Small intestine (tissue), 7 donors: ENCODE measurements around the gene LDLRAD2. TPM values are rescaled to one million over a fixed set of nuclear protein-coding genes. Genes with fewer than 3 reads are reported as not detected.
"Not testable (repeated sequence)": the region's sequence is repeated elsewhere in the genome, so short reads cannot be mapped to it uniquely, and the experiment has no call there.

Source experiments
- DNase-seq, 2 donors: peaks; one replicate each; pipeline versions ENCODE4 v3.0.0 to v3.0.0-alpha.2; 2013
- FAIRE-seq: peaks from 2 replicates; lab custom pipeline; 2012; peaks lifted over from hg19 to GRCh38; lab: Jason Lieb, UNC
- H3K27ac ChIP-seq, 3 donors: one replicate each; pipeline ENCODE4 v1.5.1; 2013; ENCODE audit warnings: low read length in 2 of 3, mild to moderate bottlenecking in 2 of 3, control low read depth in 1 of 3, inconsistent platforms in 1 of 3, low read depth in 1 of 3, moderate library complexity in 1 of 3
- H3K27me3 ChIP-seq, 3 donors: one replicate each; pipeline ENCODE4 v1.6.1; 2013; ENCODE audit warnings: low read length in 3 of 3, inconsistent platforms in 1 of 3; ENCODE audit not compliant: control insufficient read depth in 3 of 3, insufficient read depth in 3 of 3
- H3K36me3 ChIP-seq, 3 donors: one replicate each; pipeline ENCODE4 v1.6.1; 2013; ENCODE audit warnings: low read length in 3 of 3, inconsistent platforms in 1 of 3, low read depth in 1 of 3, mild to moderate bottlenecking in 1 of 3, moderate library complexity in 1 of 3; ENCODE audit not compliant: control insufficient read depth in 3 of 3, insufficient read depth in 2 of 3
- H3K4me1 ChIP-seq, 3 donors: one replicate each; pipeline ENCODE4 v1.6.1; 2013; ENCODE audit warnings: low read length in 2 of 3, inconsistent platforms in 1 of 3, low read depth in 1 of 3, mild to moderate bottlenecking in 1 of 3, moderate library complexity in 1 of 3; ENCODE audit not compliant: control insufficient read depth in 3 of 3, insufficient read depth in 2 of 3
- H3K4me3 ChIP-seq, 3 donors: one replicate each; pipeline ENCODE4 v1.5.1; 2013; ENCODE audit warnings: low read length in 3 of 3, control low read depth in 1 of 3, inconsistent platforms in 1 of 3, low read depth in 1 of 3, mild to moderate bottlenecking in 1 of 3, moderate library complexity in 1 of 3
- H3K9me3 ChIP-seq, 2 donors: one replicate each; pipeline ENCODE4 v1.6.1; 2013; ENCODE audit warnings: low read depth in 1 of 2, low read length in 1 of 2; ENCODE audit not compliant: control insufficient read depth in 2 of 2, insufficient read depth in 1 of 2
- WGBS, 3 donors: extraction: QIAGEN DNeasy Blood & Tissue Kit; methylation state at CpG; one replicate each; pipeline ENCODE4 v1.1.7; 2013; 5-methylcytosine and 5-hydroxymethylcytosine counted together
- polyA plus RNA-seq, 4 donors: library from polyadenylated mRNA; stranded (reverse) in 3 of 4; unstranded in 1 of 4; fragments of 200-250 nt in 3 of 4; fragments of 120-200 nt in 1 of 4; gene quantifications; one replicate each; pipeline versions ENCODE4 v1.2.1 to v1.2.3, GENCODE V29; 2013
- donor health status: healthy with polysubstance abuse.
- donor health status: control.
- donor health status: control.
- donor health status: Bipolar disorder and iron deficiency.
- donor health status: healthy.

LDLRAD2 gene
- polyA plus RNA-seq, 4 donors = 0.22 to 1.7 (median 0.83) TPM

- Histone ChIP-seq H3K36me3 (peaks cover 4 to 70% (median 10%) of the 10 kb centered on the region in 3 donors), H3K4me1 (peaks cover 0 to 2% (median 0%) of the 10 kb centered on the region in 3 donors), H3K4me3 (no peak overlapping the region), H3K27ac (no peak overlapping the region), H3K9me3 (no peaks in the 10 kb centered on the region), H3K27me3 (no peaks in the 10 kb centered on the region)
- DNase-seq = no peak
- FAIRE-seq = no peak
- WGBS, 3 donors = 77 to 82% (median 81%) methylated on average over 37 to 44 of the region's 44 CpGs
Observed at GRCh38 chr1:21823206-21823979, 11.3 kb downstream of the LDLRAD2 start.

- H3K9me3 ChIP-seq = no peaks in the 10 kb centered on the region
- no peak for FAIRE-seq
- H3K27ac ChIP-seq = no peak overlapping the region
- H3K27me3 ChIP-seq = no peaks in the 10 kb centered on the region
- H3K4me3 ChIP-seq = no peak overlapping the region
- H3K36me3 ChIP-seq = peaks cover 4 to 78% (median 14%) of the 10 kb centered on the region in 3 donors
- 85 to 94% (median 88%) methylated on average over 18 to 22 of the region's 22 CpGs for WGBS, 3 donors
- DNase-seq = no peak
- no peaks in the 10 kb centered on the region for H3K4me1 ChIP-seq
Observed at GRCh38 chr1:21823980-21824702, 12.1 kb downstream of the LDLRAD2 start.

- no peak for FAIRE-seq
- H3K9me3 ChIP-seq = no peaks in the 10 kb centered on the region
- WGBS, 3 donors = 94 to 98% (median 94%) methylated on average over 2 of the region's 2 CpGs
Observed at GRCh38 chr1:21824926-21825325, 12.9 kb downstream of the LDLRAD2 start.

GRCh38 chr1:21825393-21825792 is 13.3 kb downstream of the LDLRAD2 start:
- Histone ChIP-seq H3K4me3 (no peak overlapping the region), H3K9me3 (no peaks in the 10 kb centered on the region), H3K36me3 (peaks cover 4 to 90% (median 16%) of the 10 kb centered on the region in 3 donors), H3K4me1 (no peaks in the 10 kb centered on the region), H3K27ac (no peak overlapping the region), H3K27me3 (no peaks in the 10 kb centered on the region)
- WGBS, 3 donors = 89 to 92% (median 91%) methylated on average over 7 of the region's 7 CpGs
- DNase-seq = no peak
- no peak for FAIRE-seq

More at GRCh38 chr1:21824926-21825325, 12.9 kb downstream of the LDLRAD2 start:
- Histone ChIP-seq H3K4me1 (no peaks in the 10 kb centered on the region), H3K36me3 (peaks cover 4 to 86% (median 16%) of the 10 kb centered on the region in 3 donors), H3K27me3 (no peaks in the 10 kb centered on the region), H3K27ac (no peak overlapping the region), H3K4me3 (no peak overlapping the region)
- no peak for DNase-seq

- WGBS, 3 donors = 92 to 95% (median 95%) methylated on average over 10 of the region's 10 CpGs
- H3K9me3 ChIP-seq, H3K4me3 ChIP-seq, H3K4me1 ChIP-seq, H3K27me3 ChIP-seq, H3K27ac ChIP-seq, FAIRE-seq, DNase-seq: not testable (repeated sequence)
- H3K36me3 ChIP-seq = peaks cover 4 to 92% (median 16%) of the 10 kb centered on the region in 3 donors
Observed at GRCh38 chr1:21826694-21827093, 14.6 kb downstream of the LDLRAD2 start.

DNA sequence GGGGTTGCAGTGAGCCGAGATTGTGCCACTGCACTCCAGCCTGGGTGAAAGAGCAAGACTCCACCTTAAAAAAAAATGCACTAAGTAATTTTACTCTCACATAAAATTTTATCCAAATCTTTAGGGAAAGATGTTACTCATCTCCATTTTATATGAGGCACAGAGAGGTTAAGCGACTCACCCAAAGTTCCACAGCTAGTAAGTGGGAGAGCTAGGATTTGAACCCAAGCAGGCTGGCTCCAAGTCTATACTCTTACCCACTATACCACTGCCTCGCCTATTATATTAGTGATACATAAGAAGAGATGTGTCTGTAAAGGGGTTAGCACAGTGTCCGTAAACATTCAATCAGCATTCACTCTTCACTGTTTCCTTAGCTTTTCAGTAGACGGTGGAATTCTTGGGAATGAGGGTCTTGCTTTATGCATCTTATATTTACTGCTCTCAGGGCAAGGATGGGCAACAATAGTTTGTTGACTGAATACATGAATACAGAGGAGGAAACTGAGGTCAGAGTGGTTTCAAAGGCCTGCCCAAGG is 15.1 kb downstream of the LDLRAD2 start:
- Histone ChIP-seq H3K4me3 (no peak overlapping the region), H3K27me3 (no peaks in the 10 kb centered on the region), H3K36me3 (peaks cover 3 to 91% (median 16%) of the 10 kb centered on the region in 3 donors), H3K27ac (no peak overlapping the region), H3K9me3 (no peaks in the 10 kb centered on the region), H3K4me1 (no peaks in the 10 kb centered on the region)
- FAIRE-seq (no peak), DNase-seq (no peak)
- 92 to 96% (median 93%) methylated on average over 5 of the region's 5 CpGs for WGBS, 3 donors

DNA sequence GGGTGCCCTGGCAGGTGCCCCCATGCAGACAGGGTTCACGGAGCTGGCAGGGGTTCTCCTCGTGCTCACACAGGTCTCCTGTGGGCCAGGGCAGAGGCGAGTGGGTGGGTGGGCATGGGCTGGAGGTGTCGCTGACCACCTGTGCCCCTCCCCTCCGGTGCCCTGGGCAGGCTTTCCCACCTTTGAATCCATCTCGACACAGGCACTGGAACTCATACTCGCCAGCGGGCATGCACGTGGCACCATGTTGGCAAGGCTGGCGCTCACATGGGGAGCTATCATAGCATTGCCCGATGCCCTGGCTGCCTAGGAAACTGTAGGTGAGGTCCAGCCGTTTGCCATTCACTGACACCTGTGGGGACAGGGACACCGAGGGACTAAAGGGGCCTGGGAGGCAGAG is 16.0 kb downstream of the LDLRAD2 start:
- peaks cover 8 to 91% (median 15%) of the 10 kb centered on the region in 3 donors for H3K36me3 ChIP-seq
- WGBS, 3 donors = 85 to 93% (median 92%) methylated on average over 11 to 13 of the region's 13 CpGs
- H3K4me3 ChIP-seq = no peak overlapping the region
- DNase-seq (no peak), FAIRE-seq (no peak)
- H3K9me3 ChIP-seq = no peaks in the 10 kb centered on the region
- H3K27ac ChIP-seq = no peak overlapping the region
- no peaks in the 10 kb centered on the region for H3K27me3 ChIP-seq
- no peaks in the 10 kb centered on the region for H3K4me1 ChIP-seq

GRCh38 chr1:21828506-21829210 is 16.6 kb downstream of the LDLRAD2 start:
- Histone ChIP-seq H3K9me3 (no peaks in the 10 kb centered on the region), H3K27me3 (no peaks in the 10 kb centered on the region), H3K4me1 (no peaks in the 10 kb centered on the region), H3K27ac (no peak overlapping the region), H3K36me3 (peaks cover 8 to 91% (median 11%) of the 10 kb centered on the region in 3 donors), H3K4me3 (no peak overlapping the region)
- no peak for DNase-seq
- WGBS, 3 donors = 91 to 94% (median 92%) methylated on average over 27 to 28 of the region's 28 CpGs
- no peak for FAIRE-seq
